Measurements from ENCODE around the gene SETD1B. TPM values are rescaled to one million over a fixed set of nuclear protein-coding genes. Genes with fewer than 3 reads are reported as not detected.

The SETD1B gene
- total RNA-seq, 1 donor: 5.8 TPM

- Histone ChIP-seq H3K27me3 (ENCODE audit: insufficient read depth, low read length) (no peaks in the 10 kb centered on the region), H3K79me2 (ENCODE audit: insufficient read depth, low read length) (peaks cover 2% of the 10 kb centered on the region), H4K20me1 (ENCODE audit: insufficient read depth, low read length) (peaks cover 15% of the 10 kb centered on the region), H3K36me3 (ENCODE audit: insufficient read depth, low read length) (peaks cover 59% of the 10 kb centered on the region), H2AFZ (ENCODE audit: low read length) (no peak overlapping the region), H3K9me3 (ENCODE audit: low read depth, low read length) (no peaks in the 10 kb centered on the region), H3K27ac (ENCODE audit: low read depth, low read length) (no peak overlapping the region), H3K4me1 (ENCODE audit: insufficient read depth, low read length) (no peaks in the 10 kb centered on the region), H3K4me2 (ENCODE audit: insufficient read depth, low read length) (no peak overlapping the region), H3K4me3 (ENCODE audit: insufficient read depth, low read length) (no peak overlapping the region)
- no peak for TF ChIP-seq CTCF (IDR thresholded peaks at IDR 0.05; ENCODE audit: extremely low read depth, low read depth, low read length)
- peak; percentile 29 for DNase-seq (ENCODE audit: insufficient read length, low spot score, missing footprints)
Measured at GRCh38 chr12:121829250-121829918, 25.6 kb downstream of the SETD1B start.

DNA sequence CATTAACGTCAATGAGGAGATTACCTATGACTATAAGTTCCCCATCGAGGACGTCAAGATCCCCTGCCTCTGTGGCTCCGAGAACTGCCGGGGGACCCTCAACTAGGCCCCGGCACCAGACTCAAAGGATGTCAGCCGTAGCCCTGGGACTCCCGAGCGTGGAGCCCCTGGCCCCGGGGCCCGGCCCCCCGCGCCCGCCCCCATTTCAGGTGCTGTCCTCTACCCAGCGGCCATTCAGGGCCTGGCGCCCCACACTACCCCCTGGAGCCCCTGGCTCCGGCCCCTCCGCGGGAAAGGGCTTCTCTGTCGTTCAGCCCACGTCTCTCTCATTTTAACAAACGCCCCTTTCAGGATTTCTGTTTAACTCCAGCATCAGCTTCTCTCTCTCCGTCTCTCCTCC, 26.3 kb downstream of the SETD1B start:
- Histone ChIP-seq H4K20me1 (ENCODE audit: insufficient read depth, low read length) (peaks cover 15% of the 10 kb centered on the region), H3K27me3 (ENCODE audit: insufficient read depth, low read length) (no peaks in the 10 kb centered on the region), H3K9me3 (ENCODE audit: low read depth, low read length) (no peaks in the 10 kb centered on the region), H3K4me3 (ENCODE audit: insufficient read depth, low read length) (no peak overlapping the region), H2AFZ (ENCODE audit: low read length) (no peak overlapping the region), H3K27ac (ENCODE audit: low read depth, low read length) (no peak overlapping the region), H3K36me3 (ENCODE audit: insufficient read depth, low read length) (peaks cover 51% of the 10 kb centered on the region), H3K4me2 (ENCODE audit: insufficient read depth, low read length) (no peak overlapping the region), H3K79me2 (ENCODE audit: insufficient read depth, low read length) (no peaks in the 10 kb centered on the region), H3K4me1 (ENCODE audit: insufficient read depth, low read length) (no peaks in the 10 kb centered on the region)
- DNase-seq (ENCODE audit: insufficient read length, low spot score, missing footprints): peak; percentile 17
- TF ChIP-seq CTCF (IDR thresholded peaks at IDR 0.05; ENCODE audit: extremely low read depth, low read depth, low read length): no peak

DNA sequence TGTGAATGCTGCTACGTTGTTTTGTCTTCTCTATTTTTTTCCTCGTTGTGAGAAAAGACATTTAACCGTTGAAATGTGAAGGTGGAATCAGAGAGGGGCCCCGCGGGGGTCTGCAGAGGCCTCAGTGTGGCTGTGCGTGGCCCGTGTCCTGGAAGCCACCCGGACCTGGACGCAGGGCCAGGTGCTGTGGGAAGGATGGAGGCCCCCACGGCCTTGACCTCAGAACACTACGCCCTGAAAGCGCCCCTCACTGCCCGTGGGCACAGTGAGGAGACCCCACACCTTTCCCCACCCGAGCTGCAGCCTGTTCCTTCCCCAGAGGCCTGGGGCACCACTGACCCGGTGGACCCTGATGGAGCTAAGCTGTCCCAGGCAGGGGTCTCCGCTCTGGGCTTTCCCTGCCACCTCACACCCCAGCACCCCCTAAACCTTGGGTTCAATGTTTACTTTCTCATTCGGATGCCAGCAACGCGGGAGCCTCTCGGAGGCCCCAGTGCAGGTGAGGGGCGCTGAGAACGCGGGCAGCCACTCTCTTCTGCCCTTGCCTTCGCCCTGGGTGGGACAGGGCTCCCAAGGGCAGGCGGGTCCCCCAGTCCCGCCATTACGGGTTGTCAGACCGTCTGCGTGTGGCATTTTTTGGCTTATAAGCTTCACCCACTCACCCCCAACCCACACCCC, 26.9 kb downstream of the SETD1B start:
- peaks cover 15% of the 10 kb centered on the region for H4K20me1 ChIP-seq (ENCODE audit: insufficient read depth, low read length)
- no peak for TF ChIP-seq CTCF (IDR thresholded peaks at IDR 0.05; ENCODE audit: extremely low read depth, low read depth, low read length)
- no peaks in the 10 kb centered on the region for H3K27me3 ChIP-seq (ENCODE audit: insufficient read depth, low read length)
- H3K4me3 ChIP-seq (ENCODE audit: insufficient read depth, low read length): no peak overlapping the region
- H3K79me2 ChIP-seq (ENCODE audit: insufficient read depth, low read length): no peaks in the 10 kb centered on the region
- no peak overlapping the region for H3K4me2 ChIP-seq (ENCODE audit: insufficient read depth, low read length)
- H3K36me3 ChIP-seq (ENCODE audit: insufficient read depth, low read length): peaks cover 51% of the 10 kb centered on the region
- no peak overlapping the region for H2AFZ ChIP-seq (ENCODE audit: low read length)
- peak; percentile 67 for DNase-seq (ENCODE audit: insufficient read length, low spot score, missing footprints)
- H3K9me3 ChIP-seq (ENCODE audit: low read depth, low read length): no peaks in the 10 kb centered on the region
- no peak overlapping the region for H3K27ac ChIP-seq (ENCODE audit: low read depth, low read length)
- no peaks in the 10 kb centered on the region for H3K4me1 ChIP-seq (ENCODE audit: insufficient read depth, low read length)

- DNase-seq (ENCODE audit: insufficient read length, low spot score, missing footprints): peak; percentile 31
- H3K9me3 ChIP-seq (ENCODE audit: low read depth, low read length): no peaks in the 10 kb centered on the region
- no peak overlapping the region for H3K27ac ChIP-seq (ENCODE audit: low read depth, low read length)
- no peaks in the 10 kb centered on the region for H3K79me2 ChIP-seq (ENCODE audit: insufficient read depth, low read length)
- no peak overlapping the region for H3K4me2 ChIP-seq (ENCODE audit: insufficient read depth, low read length)
- no peak overlapping the region for H2AFZ ChIP-seq (ENCODE audit: low read length)
- no peak overlapping the region for H3K4me3 ChIP-seq (ENCODE audit: insufficient read depth, low read length)
- no peak for TF ChIP-seq CTCF (IDR thresholded peaks at IDR 0.05; ENCODE audit: extremely low read depth, low read depth, low read length)
- no peaks in the 10 kb centered on the region for H3K4me1 ChIP-seq (ENCODE audit: insufficient read depth, low read length)
- peaks cover 15% of the 10 kb centered on the region for H4K20me1 ChIP-seq (ENCODE audit: insufficient read depth, low read length)
- H3K36me3 ChIP-seq (ENCODE audit: insufficient read depth, low read length): peaks cover 44% of the 10 kb centered on the region
- no peaks in the 10 kb centered on the region for H3K27me3 ChIP-seq (ENCODE audit: insufficient read depth, low read length)
Measured at GRCh38 chr12:121831571-121832245, 27.9 kb downstream of the SETD1B start.
